IPS DF 4.7 (cell line): Measurements from ENCODE around the gene MON1B.
A peak's percentile ranks its signal among the peaks of the same experiment; 100 is the strongest.
"Not testable (repeated sequence)": the region's sequence is repeated elsewhere in the genome, so short reads cannot be mapped to it uniquely, and the experiment has no call there.

Source experiments
- DNase-seq: peaks from one replicate; pipeline ENCODE4 v3.0.0-alpha.2; 2013; ENCODE audit warnings: low spot score; ENCODE audit errors: extremely low read depth

MON1B gene

GRCh38 chr16:77190478-77191258 lies at the start of gene MON1B:
Gene MON1B, plus strand, starts transcription at chr16:77191190. Its CDS starts 296 bp downstream, at chr16:77191486.
- DNase-seq = peak; percentile 93

- no peak for DNase-seq
These were observed 47.6 kb upstream of the MON1B start for GRCh38 chr16:77143364-77143763.

- DNase-seq = no peak
These were observed 42.9 kb upstream of the MON1B start for GRCh38 chr16:77148121-77148520.

GRCh38 chr16:77157346-77158058 lies 33.5 kb upstream of the MON1B start:
- no peak for DNase-seq

- DNase-seq = no peak
These were observed 32.7 kb upstream of the MON1B start for GRCh38 chr16:77158293-77158692.

- DNase-seq = no peak
These were observed 26.0 kb upstream of the MON1B start for GRCh38 chr16:77165006-77165405.

- not testable (repeated sequence) for DNase-seq
These were observed 25.3 kb upstream of the MON1B start for GRCh38 chr16:77165536-77166236.

GRCh38 chr16:77166726-77167125 lies 24.3 kb upstream of the MON1B start:
- no peak for DNase-seq

GRCh38 chr16:77168901-77169300 lies 22.1 kb upstream of the MON1B start:
- no peak for DNase-seq

GRCh38 chr16:77169650-77170236 lies 21.2 kb upstream of the MON1B start:
- DNase-seq = no peak

- no peak for DNase-seq
These were observed 20.2 kb upstream of the MON1B start for GRCh38 chr16:77170805-77171204.

- no peak for DNase-seq
These were observed 19.0 kb upstream of the MON1B start for GRCh38 chr16:77171745-77172635.

GRCh38 chr16:77172951-77173350 lies 18.0 kb upstream of the MON1B start:
- no peak for DNase-seq

- DNase-seq = no peak
These were observed 7.9 kb upstream of the MON1B start for GRCh38 chr16:77183137-77183536.

GRCh38 chr16:77186298-77186697 lies 4.7 kb upstream of the MON1B start:
- DNase-seq = not testable (repeated sequence)

GRCh38 chr16:77190190-77190477 lies 856 bp upstream of the MON1B start:
- DNase-seq = no peak

- DNase-seq = no peak
These were observed 424 bp downstream of the MON1B start for GRCh38 chr16:77191259-77191969.

- no peak for DNase-seq
These were observed 2.4 kb downstream of the MON1B start for GRCh38 chr16:77193377-77193776.

- DNase-seq = no peak
These were observed 3.6 kb downstream of the MON1B start for GRCh38 chr16:77194295-77195231.
